Endothelial cell (in vitro differentiated cells): ENCODE measurements around the gene SPATS2L. TPM values are rescaled to one million over a fixed set of nuclear protein-coding genes. Genes with fewer than 3 reads are reported as not detected.
"Not testable (repeated sequence)": the region's sequence is repeated elsewhere in the genome, so short reads cannot be mapped to it uniquely, and the experiment has no call there.

ENCODE experiments used
- DNase-seq: peaks from one replicate; pipeline ENCODE4 v3.0.0; 2021; ENCODE audit warnings: low spot score
- H3K27ac Mint-ChIP-seq: one replicate; pipeline ENCODE4 v1.8.0; 2021; ENCODE audit warnings: mixed read lengths, inconsistent platforms; ENCODE audit not compliant: unreplicated experiment
- H3K27me3 Mint-ChIP-seq: one replicate; pipeline ENCODE4 v1.8.0; 2021; ENCODE audit warnings: mild to moderate bottlenecking, moderate library complexity, mixed read lengths, inconsistent platforms; ENCODE audit not compliant: unreplicated experiment
- H3K36me3 Mint-ChIP-seq: one replicate; pipeline ENCODE4 v1.8.0; 2021; ENCODE audit warnings: mild to moderate bottlenecking, low read depth, mixed read lengths, inconsistent platforms; ENCODE audit not compliant: unreplicated experiment
- H3K4me1 Mint-ChIP-seq: one replicate; pipeline ENCODE4 v1.8.0; 2021; ENCODE audit warnings: mild to moderate bottlenecking, mixed read lengths, inconsistent platforms; ENCODE audit not compliant: unreplicated experiment
- H3K4me3 Mint-ChIP-seq: one replicate; pipeline ENCODE4 v1.8.0; 2021; ENCODE audit warnings: mild to moderate bottlenecking, mixed read lengths, inconsistent platforms; ENCODE audit not compliant: unreplicated experiment
- H3K9me3 Mint-ChIP-seq: one replicate; pipeline ENCODE4 v1.8.0; 2021; ENCODE audit warnings: mixed read lengths, inconsistent platforms; ENCODE audit not compliant: unreplicated experiment
- CTCF ChIP-seq: fragments of 200-600 bp; sonication (generic); IDR thresholded peaks from one replicate; pipeline ENCODE4 v1.5.0; 2021; ENCODE audit warnings: antibody characterized with exemption; ENCODE audit not compliant: unreplicated experiment
- total RNA-seq: library from RNA; stranded (reverse); fragmentation: NEBNext Ultra II Directional; extraction: Animal tissue kit (Norgen Biotek cat#: 25700); gene quantifications from one replicate; pipeline ENCODE4 v1.2.1, GENCODE V29; 2021; ENCODE audit not compliant: unreplicated experiment

Gene SPATS2L
- total RNA-seq, 1 donor from 2014 or later, result 72.9 TPM

- peaks cover 32% of the 10 kb centered on the region for H3K4me1 Mint-ChIP-seq
- no peak for TF ChIP-seq CTCF
Observed at GRCh38 chr2:200341376-200341775, 34.9 kb downstream of the SPATS2L start.

GRCh38 chr2:200342235-200342634, 35.7 kb downstream of the SPATS2L start:
- H3K9me3 Mint-ChIP-seq, result no peaks in the 10 kb centered on the region
- H3K36me3 Mint-ChIP-seq, result peaks cover 9% of the 10 kb centered on the region
- H3K27me3 Mint-ChIP-seq, result peaks cover 2% of the 10 kb centered on the region
- no peak overlapping the region for H3K4me3 Mint-ChIP-seq
- no peak for TF ChIP-seq CTCF
- H3K4me1 Mint-ChIP-seq, result peaks cover 37% of the 10 kb centered on the region
- no peak for DNase-seq
- H3K27ac Mint-ChIP-seq, result no peak overlapping the region

More at GRCh38 chr2:200341376-200341775, 34.9 kb downstream of the SPATS2L start:
- no peak overlapping the region for H3K4me3 Mint-ChIP-seq
- peaks cover 9% of the 10 kb centered on the region for H3K36me3 Mint-ChIP-seq
- H3K27me3 Mint-ChIP-seq, result peaks cover 2% of the 10 kb centered on the region
- H3K27ac Mint-ChIP-seq, result no peak overlapping the region
- H3K9me3 Mint-ChIP-seq, result no peaks in the 10 kb centered on the region
- DNase-seq, result no peak

GRCh38 chr2:200342654-200343053, 36.2 kb downstream of the SPATS2L start:
- Mint-ChIP-seq H3K9me3 (no peaks in the 10 kb centered on the region), H3K4me1 (peaks cover 38% of the 10 kb centered on the region), H3K27me3 (peaks cover 2% of the 10 kb centered on the region), H3K36me3 (peaks cover 9% of the 10 kb centered on the region), H3K4me3 (no peak overlapping the region), H3K27ac (no peak overlapping the region)
- no peak for DNase-seq
- no peak for TF ChIP-seq CTCF

GRCh38 chr2:200344202-200344601, 37.7 kb downstream of the SPATS2L start:
- DNase-seq, H3K36me3 Mint-ChIP-seq, H3K9me3 Mint-ChIP-seq, H3K4me3 Mint-ChIP-seq, H3K27ac Mint-ChIP-seq, H3K27me3 Mint-ChIP-seq: not testable (repeated sequence)
- H3K4me1 Mint-ChIP-seq, result peaks cover 33% of the 10 kb centered on the region

- Mint-ChIP-seq H3K9me3 (no peaks in the 10 kb centered on the region), H3K4me1 (peaks cover 22% of the 10 kb centered on the region), H3K27me3 (no peaks in the 10 kb centered on the region), H3K4me3 (no peak overlapping the region), H3K36me3 (peaks cover 9% of the 10 kb centered on the region), H3K27ac (no peak overlapping the region)
- no peak for DNase-seq
- TF ChIP-seq CTCF, result no peak
Observed at GRCh38 chr2:200345975-200346374, 39.5 kb downstream of the SPATS2L start.
